GM12873 (cell line): Measurements from ENCODE around the gene TMEM242.

Experiments
- CTCF ChIP-seq: IDR thresholded peaks from 2 replicates; pipeline ENCODE4 v1.5.1; 2012; ENCODE audit warnings: low read depth, mild to moderate bottlenecking, moderate library complexity, low read length, control low read depth; ENCODE audit not compliant: insufficient read depth; ENCODE audit errors: missing control alignments

TMEM242 gene

GRCh38 chr6:157323255-157323965 lies at the start of gene TMEM242:
Gene TMEM242, minus strand, starts transcription at chr6:157323519. Its CDS starts 20 bp downstream, at chr6:157323499.
- TF ChIP-seq CTCF, result peak; percentile 6

GRCh38 chr6:157372501-157373280 lies 49.4 kb upstream of the TMEM242 start:
- TF ChIP-seq CTCF, result no peak

GRCh38 chr6:157370755-157371154 lies 47.4 kb upstream of the TMEM242 start:
- TF ChIP-seq CTCF, result no peak

- no peak for TF ChIP-seq CTCF
These were observed 45.2 kb upstream of the TMEM242 start for GRCh38 chr6:157368359-157369049.

- TF ChIP-seq CTCF, result no peak
These were observed 43.3 kb upstream of the TMEM242 start for GRCh38 chr6:157366648-157367047.

GRCh38 chr6:157364705-157365104 lies 41.4 kb upstream of the TMEM242 start:
- no peak for TF ChIP-seq CTCF

- no peak for TF ChIP-seq CTCF
These were observed 38.6 kb upstream of the TMEM242 start for GRCh38 chr6:157361886-157362285.
